Activated CD4-positive, alpha-beta T cell treated with anti-CD3 and anti-CD28 coated beads, Interleukin-10, Interleukin-2, amounts not matched to agents 100 ng/mL and 50 ng/mL, durations not matched to agents 16 hours and 8 hours (primary cell): ENCODE measurements around the gene OPRL1.
A peak's percentile ranks its signal among the peaks of the same experiment; 100 is the strongest.

Experiments used
- DNase-seq: peaks from one replicate; pipeline ENCODE4 v3.0.0-alpha.2; 2020

The OPRL1 gene

DNA sequence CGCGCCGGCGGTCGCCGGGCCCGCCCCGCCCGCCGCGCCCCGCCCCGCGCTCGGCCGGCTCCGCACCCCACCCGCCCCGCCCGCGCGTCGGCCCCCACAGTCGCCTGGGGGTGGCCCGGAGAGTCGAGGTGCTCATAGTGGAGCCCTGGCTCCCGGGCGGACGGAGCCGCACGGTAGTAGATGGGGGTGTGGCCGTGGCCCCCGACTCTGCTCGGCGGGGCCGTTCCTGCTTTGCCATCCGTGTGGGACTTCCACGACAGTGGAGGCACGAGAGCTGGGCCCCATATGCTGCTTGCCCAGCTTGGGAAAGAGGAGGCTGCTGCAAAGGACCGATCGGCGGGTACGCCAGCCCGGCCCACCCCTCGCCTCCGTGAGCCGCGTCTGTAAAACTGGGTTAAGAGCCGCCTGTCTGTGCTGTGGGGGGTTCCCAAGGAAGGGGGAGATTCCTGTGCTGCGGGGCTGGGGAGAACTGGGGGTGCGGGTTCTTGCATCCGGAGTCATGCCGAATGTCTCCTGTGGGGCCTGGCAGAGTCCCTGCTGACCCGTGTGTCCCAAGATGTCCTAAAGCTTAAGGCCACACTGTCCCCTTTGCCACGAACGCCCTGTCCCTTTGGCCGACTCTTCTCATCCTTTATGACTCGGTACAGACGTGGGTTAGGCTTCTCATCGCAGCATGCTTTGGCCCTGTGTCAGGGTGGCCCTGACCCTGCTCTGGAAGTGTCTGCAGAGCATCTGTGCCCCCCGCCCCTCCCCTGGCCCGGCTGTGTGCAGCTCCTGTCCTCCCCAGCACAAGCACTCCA lies at the start of gene OPRL1:
Gene OPRL1 (plus strand): TSS at position 70 of the 800 bp plus-strand sequence. CDS start 12,639 bp downstream, outside the sequence.
- DNase-seq = no peak

- no peak for DNase-seq
These were observed 49.3 kb upstream of the OPRL1 start for GRCh38 chr20:64030371-64031134.

DNA sequence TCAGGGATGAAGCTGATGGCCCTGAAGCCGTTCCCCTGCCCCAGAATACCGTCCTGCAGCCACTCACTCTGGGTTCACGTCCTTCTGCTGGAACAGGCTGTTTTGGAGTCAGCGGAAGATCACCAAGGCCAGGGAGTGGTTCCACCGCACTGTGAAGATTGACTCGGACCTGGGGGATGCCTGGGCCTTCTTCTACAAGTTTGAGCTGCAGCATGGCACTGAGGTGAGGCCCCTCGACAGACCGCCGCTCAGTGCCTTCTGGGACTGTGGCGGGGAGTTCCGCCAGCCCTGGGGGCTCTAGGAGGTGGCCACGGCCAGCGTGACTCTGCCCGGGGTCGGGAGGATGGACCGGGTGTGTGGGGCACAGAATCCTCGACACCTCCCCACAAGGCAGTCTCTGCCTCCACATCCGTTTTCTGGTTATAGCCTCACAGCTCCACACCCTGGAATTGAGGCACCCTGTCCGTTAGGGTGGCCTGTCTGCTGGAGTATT lies 48.0 kb upstream of the OPRL1 start:
- no peak for DNase-seq

- no peak for DNase-seq
These were observed 46.9 kb upstream of the OPRL1 start for GRCh38 chr20:64032706-64033624.

DNA sequence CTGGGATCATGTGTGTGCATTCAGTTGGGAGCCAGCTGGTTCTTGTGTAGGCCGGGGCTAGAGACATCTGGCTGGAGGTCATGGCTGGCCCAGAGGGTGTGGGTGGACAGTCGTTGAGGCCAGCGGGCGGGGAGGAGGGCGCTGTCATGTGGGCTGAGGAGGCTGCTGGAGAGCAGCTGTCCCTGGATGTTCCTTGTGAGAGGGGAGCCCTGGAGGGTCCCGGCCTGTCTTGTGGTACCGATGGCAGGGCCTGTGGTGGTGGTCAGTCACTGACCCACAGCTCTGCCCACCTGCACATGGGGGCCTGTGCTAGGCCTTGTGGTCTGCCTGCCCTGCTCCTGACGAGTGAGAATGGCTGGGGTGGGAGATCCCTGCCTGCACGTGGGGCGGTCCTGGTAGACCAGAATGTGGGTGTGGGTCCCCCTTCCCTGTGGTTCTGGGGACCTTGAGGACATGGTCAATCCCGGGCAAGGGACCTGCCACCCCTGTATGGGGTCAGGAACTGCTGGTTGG lies 45.8 kb upstream of the OPRL1 start:
- no peak for DNase-seq

- DNase-seq = peak; percentile 83
These were observed 44.6 kb upstream of the OPRL1 start for GRCh38 chr20:64035066-64035932.

GRCh38 chr20:64035933-64036345 lies 43.9 kb upstream of the OPRL1 start, which contains the start of gene C20orf204:
C20orf204 (plus strand) TSS chr20:64036182; CDS start chr20:64036324, 142 bp downstream.
- no peak for DNase-seq

GRCh38 chr20:64036346-64037198 lies 43.3 kb upstream of the OPRL1 start:
- peak; percentile 46 for DNase-seq

DNA sequence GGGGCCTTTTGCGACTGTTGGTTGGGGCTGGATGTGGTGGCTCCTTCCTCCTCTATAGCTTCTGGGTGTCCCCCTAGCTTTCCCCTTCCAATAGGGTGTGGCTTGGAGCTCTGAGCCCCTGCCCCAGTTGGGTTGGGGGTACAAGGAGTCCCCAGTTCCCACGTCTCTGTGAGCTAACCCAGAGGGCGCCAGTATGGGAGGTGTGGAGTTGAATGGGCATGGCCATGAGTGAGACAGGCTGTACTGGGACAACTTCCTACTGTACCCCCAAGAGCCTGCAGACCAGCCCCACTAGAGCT lies 42.7 kb upstream of the OPRL1 start:
- no peak for DNase-seq

DNA sequence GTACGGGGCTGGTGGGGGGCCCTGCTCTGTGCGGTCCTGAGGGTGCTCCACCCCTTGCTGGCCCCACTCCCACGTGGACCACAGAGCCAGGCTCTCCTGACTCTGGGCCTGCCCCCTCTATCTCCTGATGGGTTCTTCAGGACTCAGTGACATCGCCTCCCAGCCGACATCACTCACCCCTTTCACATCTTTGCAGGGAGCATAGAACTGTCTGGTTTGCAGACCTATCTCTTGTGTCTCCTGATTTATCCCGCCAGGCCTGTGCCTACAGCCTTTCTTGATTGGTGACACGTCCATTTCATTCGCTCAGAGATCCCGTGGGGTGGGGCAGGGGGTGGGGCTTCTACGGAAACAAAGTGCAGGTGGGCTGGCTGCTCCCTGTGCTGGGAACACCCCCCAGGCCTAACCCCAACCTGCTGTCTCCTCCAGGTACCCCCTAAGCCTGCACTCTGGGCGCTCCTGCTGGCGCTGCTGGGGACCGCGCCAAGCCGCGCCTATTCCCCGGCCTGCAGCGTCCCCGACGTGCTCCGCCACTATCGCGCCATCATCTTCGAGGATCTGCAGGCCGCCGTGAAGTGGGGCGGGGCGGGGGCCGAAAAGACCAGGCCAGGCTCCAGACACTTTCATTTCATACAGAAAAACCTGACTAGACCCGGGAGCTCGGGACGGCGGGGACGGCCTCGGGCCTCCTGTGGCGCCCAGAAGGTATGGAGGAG lies 42.2 kb upstream of the OPRL1 start:
- DNase-seq = peak; percentile 44

- no peak for DNase-seq
These were observed 41.7 kb upstream of the OPRL1 start for GRCh38 chr20:64038224-64038564.

- peak; percentile 83 for DNase-seq
These were observed 41.2 kb upstream of the OPRL1 start for GRCh38 chr20:64038565-64039292.

GRCh38 chr20:64039293-64040160 lies 40.4 kb upstream of the OPRL1 start:
- DNase-seq = no peak

- no peak for DNase-seq
These were observed 39.4 kb upstream of the OPRL1 start for GRCh38 chr20:64040231-64041039.

GRCh38 chr20:64041040-64041780 lies 38.7 kb upstream of the OPRL1 start:
- DNase-seq = no peak

DNA sequence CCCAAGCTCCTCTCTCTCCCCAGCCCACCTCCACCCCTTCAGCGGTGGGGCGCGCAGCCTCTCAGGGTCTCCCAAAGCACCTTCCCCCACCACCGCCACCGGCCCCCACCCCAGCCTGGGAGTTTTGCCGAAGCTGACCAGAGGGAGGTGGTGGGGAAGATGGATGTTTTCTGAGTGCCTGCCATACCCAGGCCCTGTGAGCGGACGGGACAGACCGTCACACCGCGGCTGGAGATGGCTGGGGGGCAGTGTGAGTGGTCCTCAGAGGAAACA lies 38.2 kb upstream of the OPRL1 start:
- no peak for DNase-seq
